HG03045 (cell line): ENCODE data around the gene CSTB.

Experiments used
- ATAC-seq: cut with Tn5 transposase; IDR thresholded peaks from one replicate; pipeline ENCODE4 v1.9.1; 2021; ENCODE audit warnings: mild to moderate bottlenecking, moderate library complexity; ENCODE audit not compliant: unreplicated experiment

Gene CSTB

GRCh38 chr21:43733529-43734071 is 42.5 kb downstream of the CSTB start:
- ATAC-seq = no peak

- ATAC-seq = no peak
Observed at GRCh38 chr21:43733060-43733459, 43.0 kb downstream of the CSTB start.

GRCh38 chr21:43731891-43732711 is 44.0 kb downstream of the CSTB start:
- ATAC-seq = no peak

- no peak for ATAC-seq
Observed at GRCh38 chr21:43731476-43731875, 44.6 kb downstream of the CSTB start.

- ATAC-seq = peak; percentile 73
Observed at GRCh38 chr21:43728467-43729390, 47.4 kb downstream of the CSTB start.

GRCh38 chr21:43728154-43728466 is 48.0 kb downstream of the CSTB start:
- no peak for ATAC-seq

GRCh38 chr21:43727519-43728153 is 48.5 kb downstream of the CSTB start:
- ATAC-seq = no peak

- no peak for ATAC-seq
Observed at GRCh38 chr21:43726686-43727518, 49.2 kb downstream of the CSTB start.
